HFF-Myc (cell line): ENCODE data around the gene F12.

Experiments used
- DNase-seq: peaks from one replicate; pipeline ENCODE4 v3.0.0-alpha.2; 2011; ENCODE audit warnings: low read depth; ENCODE audit errors: extremely low read depth
- H3K4me3 ChIP-seq: replicated peaks from 2 replicates; pipeline ENCODE4 v1.5.1; 2011; ENCODE audit warnings: low read depth, mild to moderate bottlenecking, control low read depth, low read length
- CTCF ChIP-seq: IDR thresholded peaks from 2 replicates; pipeline ENCODE4 v1.5.1; 2012; ENCODE audit warnings: mild to moderate bottlenecking, low read depth, low read length, control low read depth; ENCODE audit errors: missing control alignments

Gene F12

GRCh38 chr5:177434437-177434836, 25.1 kb upstream of the F12 start:
- no peak for DNase-seq
- no peak for TF ChIP-seq CTCF
- H3K4me3 ChIP-seq = no peak overlapping the region

- no peak for TF ChIP-seq CTCF
- H3K4me3 ChIP-seq = no peak overlapping the region
- no peak for DNase-seq
These were observed 24.4 kb upstream of the F12 start for GRCh38 chr5:177433658-177434217.

GRCh38 chr5:177432839-177433657, 23.7 kb upstream of the F12 start:
- no peak for TF ChIP-seq CTCF
- H3K4me3 ChIP-seq = no peak overlapping the region
- DNase-seq = no peak

- no peak overlapping the region for H3K4me3 ChIP-seq
- DNase-seq = no peak
- no peak for TF ChIP-seq CTCF
These were observed 22.9 kb upstream of the F12 start for GRCh38 chr5:177432143-177432838.

- TF ChIP-seq CTCF = no peak
- H3K4me3 ChIP-seq = no peak overlapping the region
- no peak for DNase-seq
These were observed 22.2 kb upstream of the F12 start for GRCh38 chr5:177431317-177432142.

GRCh38 chr5:177430972-177431316, 21.6 kb upstream of the F12 start:
- no peak for DNase-seq
- no peak for TF ChIP-seq CTCF
- no peak overlapping the region for H3K4me3 ChIP-seq
